NB4 (cell line): Measurements from ENCODE around the gene SLC1A1.
A peak's percentile ranks its signal among the peaks of the same experiment; 100 is the strongest.

ENCODE experiments used
- DNase-seq: peaks from one replicate; pipeline ENCODE4 v3.0.0; 2010; ENCODE audit warnings: low read depth
- H3K4me3 ChIP-seq: one replicate; pipeline ENCODE4 v1.5.1; 2011; ENCODE audit warnings: mild to moderate bottlenecking, low read depth, low read length, moderate library complexity
- CTCF ChIP-seq: IDR thresholded peaks from one replicate; pipeline ENCODE4 v1.5.1; 2012; ENCODE audit warnings: low read depth, low read length
- MAX ChIP-seq: IDR thresholded peaks from 2 replicates; pipeline ENCODE4 v1.6.1; 2011; ENCODE audit warnings: low read depth, low read length
- MYC ChIP-seq: IDR thresholded peaks from 2 replicates; pipeline ENCODE4 v1.6.1; 2011; ENCODE audit warnings: low read depth, low read length
- POLR2A ChIP-seq: IDR thresholded peaks from 2 replicates; pipeline ENCODE4 v1.6.1; 2011; ENCODE audit warnings: mild to moderate bottlenecking; ENCODE audit not compliant: insufficient read length; ENCODE audit errors: extremely low read depth

The SLC1A1 gene

GRCh38 chr9:4620881-4621555 is 130.8 kb downstream of the SLC1A1 start:
- TF ChIP-seq POLR2A: no peak
- no peak for TF ChIP-seq MYC
- no peak for TF ChIP-seq MAX
- no peak for TF ChIP-seq CTCF
- DNase-seq: no peak
- no peak overlapping the region for H3K4me3 ChIP-seq

- TF ChIP-seq MAX: no peak
- no peak for TF ChIP-seq MYC
- TF ChIP-seq POLR2A: no peak
- TF ChIP-seq CTCF: no peak
- DNase-seq: no peak
- H3K4me3 ChIP-seq: no peak overlapping the region
These were observed 131.7 kb downstream of the SLC1A1 start for GRCh38 chr9:4622016-4622415.

- H3K4me3 ChIP-seq: no peak overlapping the region
- no peak for TF ChIP-seq POLR2A
- TF ChIP-seq MYC: no peak
- TF ChIP-seq CTCF: no peak
- no peak for TF ChIP-seq MAX
- DNase-seq: peak; percentile 41
These were observed 140.6 kb downstream of the SLC1A1 start for GRCh38 chr9:4630836-4631235.
